Measurements from ENCODE around the gene FOXK1. TPM values are rescaled to one million over a fixed set of nuclear protein-coding genes. Genes with fewer than 3 reads are reported as not detected.

Gene FOXK1
- total RNA-seq, 2 donors from 2014 or later: 29.6 to 30.8 TPM

GRCh38 chr7:4771737-4772136 lies 89.6 kb downstream of the FOXK1 start:
- Histone ChIP-seq H3K4me3 (no peak overlapping the region), H3K36me3 (no peaks in the 10 kb centered on the region), H3K9me3 (no peaks in the 10 kb centered on the region), H3K27ac (no peak overlapping the region), H3K4me1 (peaks cover 9% of the 10 kb centered on the region), H3K27me3 (no peaks in the 10 kb centered on the region), H3K9ac (ENCODE audit: low read depth in 2 of 2, low read length in 2 of 2) (no peak overlapping the region)
- no peak for DNase-seq
- intact Hi-C loops (cut with DNase I): no loop called here
- no peak for TF ChIP-seq CTCF (IDR thresholded peaks at IDR 0.05)

GRCh38 chr7:4772306-4772705 lies 90.2 kb downstream of the FOXK1 start:
- no peak overlapping the region for H3K27ac ChIP-seq
- TF ChIP-seq CTCF (IDR thresholded peaks at IDR 0.05): no peak
- H3K4me1 ChIP-seq: peaks cover 12% of the 10 kb centered on the region

GRCh38 chr7:4774007-4774406 lies 91.9 kb downstream of the FOXK1 start:
- DNase-seq: no peak

More at GRCh38 chr7:4772306-4772705, 90.2 kb downstream of the FOXK1 start:
- intact Hi-C loops (cut with DNase I): no loop called here
- H3K9ac ChIP-seq (ENCODE audit: low read depth in 2 of 2, low read length in 2 of 2): no peak overlapping the region
- H3K36me3 ChIP-seq: no peaks in the 10 kb centered on the region
- no peaks in the 10 kb centered on the region for H3K27me3 ChIP-seq
- no peak overlapping the region for H3K4me3 ChIP-seq
- H3K9me3 ChIP-seq: no peaks in the 10 kb centered on the region
- no peak for DNase-seq

GRCh38 chr7:4774658-4775249 lies 92.7 kb downstream of the FOXK1 start:
- DNase-seq: peak; percentile 41
- H3K4me3 ChIP-seq: peak overlapping the region; percentile 95
- H3K27ac ChIP-seq: peak overlapping the region; percentile 98
- peak overlapping the region; percentile 90 to 99 for H3K9ac ChIP-seq (ENCODE audit: low read depth in 2 of 2, low read length in 2 of 2)
- peaks cover 12% of the 10 kb centered on the region for H3K4me1 ChIP-seq
- intact Hi-C loops (cut with DNase I): no loop called here
- no peaks in the 10 kb centered on the region for H3K9me3 ChIP-seq
- H3K36me3 ChIP-seq: no peaks in the 10 kb centered on the region
- TF ChIP-seq CTCF (IDR thresholded peaks at IDR 0.05): no peak
- H3K27me3 ChIP-seq: no peaks in the 10 kb centered on the region

More at GRCh38 chr7:4774007-4774406, 91.9 kb downstream of the FOXK1 start:
- H3K27ac ChIP-seq: no peak overlapping the region
- intact Hi-C loops (cut with DNase I): no loop called here
- H3K9me3 ChIP-seq: no peaks in the 10 kb centered on the region
- H3K27me3 ChIP-seq: no peaks in the 10 kb centered on the region
- no peaks in the 10 kb centered on the region for H3K36me3 ChIP-seq
- no peak overlapping the region for H3K4me3 ChIP-seq
- no peak for TF ChIP-seq CTCF (IDR thresholded peaks at IDR 0.05)
- H3K9ac ChIP-seq (ENCODE audit: low read depth in 2 of 2, low read length in 2 of 2): peak overlapping the region; percentile 47 to 99
- peaks cover 12% of the 10 kb centered on the region for H3K4me1 ChIP-seq

- TF ChIP-seq CTCF (IDR thresholded peaks at IDR 0.05): no peak
- Histone ChIP-seq H3K4me1 (peaks cover 12% of the 10 kb centered on the region), H3K36me3 (no peaks in the 10 kb centered on the region), H3K9ac (ENCODE audit: low read depth in 2 of 2, low read length in 2 of 2) (peak within 1 kb of the TSS; percentile 90 to 99), H3K4me3 (peak within 1 kb of the TSS; percentile 95), H3K27ac (peak within 1 kb of the TSS; percentile 98), H3K27me3 (no peaks in the 10 kb centered on the region), H3K9me3 (no peaks in the 10 kb centered on the region)
- intact Hi-C loops (cut with DNase I): no loop called here
- peak; percentile 96 for DNase-seq
These were observed 93.3 kb downstream of the FOXK1 start, which contains the start of gene AP5Z1 for GRCh38 chr7:4775250-4775847. TSS of gene AP5Z1 (plus strand) at chr7:4775623. CDS start at chr7:4775716, 93 bp downstream.

Data from colonic mucosa (tissue), 4 donors.